Left lung (tissue), 10 donors: ENCODE measurements around the gene FBXL2. TPM values are rescaled to one million over a fixed set of nuclear protein-coding genes. Genes with fewer than 3 reads are reported as not detected.

ENCODE experiments used
- ATAC-seq: fragments of 200-7000 bp; cut with Tn5 transposase; one replicate; pipeline ENCODE4 v1.9.1; 2020; ENCODE audit warnings: moderate library complexity
- DNase-seq, 4 donors: peaks; one replicate each; pipeline ENCODE4 v3.0.0-alpha.2; 2013 to 2020
- H3K27ac ChIP-seq, 2 donors: fragments of 200-600 bp; sonication (generic) in 1 of 2; one replicate each; pipeline versions ENCODE4 v1.5.0 to v1.8.0; 2020 to 2021
- H3K27me3 ChIP-seq, 2 donors: fragments of 200-600 bp; sonication (generic) in 1 of 2; one replicate each; pipeline versions ENCODE4 v1.5.0 to v1.8.0; 2020 to 2021
- H3K36me3 ChIP-seq, 2 donors: fragments of 200-600 bp; sonication (generic) in 1 of 2; one replicate each; pipeline versions ENCODE4 v1.5.0 to v1.8.0; 2020 to 2021
- H3K4me1 ChIP-seq, 2 donors: fragments of 200-600 bp; one replicate each; pipeline ENCODE4 v1.8.0; 2021
- H3K4me3 ChIP-seq, 2 donors: fragments of 200-600 bp; sonication (generic) in 1 of 2; one replicate each; pipeline versions ENCODE4 v1.5.0 to v1.8.0; 2020 to 2021; ENCODE audit warnings: mild to moderate bottlenecking in 1 of 2
- H3K9me3 ChIP-seq, 2 donors: fragments of 200-600 bp; sonication (generic) in 1 of 2; one replicate each; pipeline versions ENCODE4 v1.5.0 to v1.8.0; 2020 to 2021
- intact Hi-C, 2 donors: fragments of 100-400 bp; cut with DNase I; formaldehyde crosslinking; loops; one replicate each; pipeline versions ENCODE4 v1.11.2 to v1.14.2; 2022
- polyA plus RNA-seq, 6 donors: library from polyadenylated mRNA; unstranded; fragments of 120-200 nt; gene quantifications; one replicate each; pipeline ENCODE4 v1.2.1, GENCODE V29; 2013; ENCODE audit not compliant: insufficient read length in 6 of 6
- total RNA-seq, 2 donors: library from RNA; stranded (reverse); fragmentation: NEBNext Ultra II Directional; extraction: Animal tissue kit (Norgen Biotek cat#: 25700); gene quantifications; one replicate each; pipeline ENCODE4 v1.2.1, GENCODE V29; 2021
- TF ChIP-seq, protein P1 (sequence below), 2 donors: fragments of 200-600 bp; sonication (generic) in 1 of 2; IDR thresholded peaks; one replicate each; pipeline versions ENCODE4 v1.5.0 to v1.8.0; 2021; ENCODE audit warnings: antibody characterized with exemption in 2 of 2
- donor health status: DM: no; HTN: yes; CAD: no.
- donor health status: DM: no; HTN: no; CAD: no.

FBXL2 gene
- total and polyA plus RNA-seq, 8 donors = 7.5 to 35.7 (median 29.9) TPM

GRCh38 chr3:33233884-33234283 lies 43.4 kb upstream of the FBXL2 start:
- H3K9me3 ChIP-seq = no peaks in the 10 kb centered on the region
- H3K27ac ChIP-seq = no peak overlapping the region
- intact Hi-C loops = no loop called here
- H3K4me1 ChIP-seq = peaks cover 0 to 5% of the 10 kb centered on the region in 2 donors
- no peak for DNase-seq
- TF ChIP-seq, protein P1, sequence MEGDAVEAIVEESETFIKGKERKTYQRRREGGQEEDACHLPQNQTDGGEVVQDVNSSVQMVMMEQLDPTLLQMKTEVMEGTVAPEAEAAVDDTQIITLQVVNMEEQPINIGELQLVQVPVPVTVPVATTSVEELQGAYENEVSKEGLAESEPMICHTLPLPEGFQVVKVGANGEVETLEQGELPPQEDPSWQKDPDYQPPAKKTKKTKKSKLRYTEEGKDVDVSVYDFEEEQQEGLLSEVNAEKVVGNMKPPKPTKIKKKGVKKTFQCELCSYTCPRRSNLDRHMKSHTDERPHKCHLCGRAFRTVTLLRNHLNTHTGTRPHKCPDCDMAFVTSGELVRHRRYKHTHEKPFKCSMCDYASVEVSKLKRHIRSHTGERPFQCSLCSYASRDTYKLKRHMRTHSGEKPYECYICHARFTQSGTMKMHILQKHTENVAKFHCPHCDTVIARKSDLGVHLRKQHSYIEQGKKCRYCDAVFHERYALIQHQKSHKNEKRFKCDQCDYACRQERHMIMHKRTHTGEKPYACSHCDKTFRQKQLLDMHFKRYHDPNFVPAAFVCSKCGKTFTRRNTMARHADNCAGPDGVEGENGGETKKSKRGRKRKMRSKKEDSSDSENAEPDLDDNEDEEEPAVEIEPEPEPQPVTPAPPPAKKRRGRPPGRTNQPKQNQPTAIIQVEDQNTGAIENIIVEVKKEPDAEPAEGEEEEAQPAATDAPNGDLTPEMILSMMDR (IDR thresholded peaks at IDR 0.05) = no peak
- no peak overlapping the region for H3K4me3 ChIP-seq
- H3K36me3 ChIP-seq = no peaks in the 10 kb centered on the region
- no peak for ATAC-seq
- H3K27me3 ChIP-seq = no peaks in the 10 kb centered on the region

GRCh38 chr3:33236005-33236404 lies 41.2 kb upstream of the FBXL2 start:
- Histone ChIP-seq H3K4me1 (peaks cover 0 to 5% of the 10 kb centered on the region in 2 donors), H3K9me3 (no peaks in the 10 kb centered on the region), H3K4me3 (no peak overlapping the region), H3K27me3 (no peaks in the 10 kb centered on the region), H3K36me3 (no peaks in the 10 kb centered on the region), H3K27ac (no peak overlapping the region)
- ATAC-seq (no peak), DNase-seq (no peak)
- intact Hi-C loops = no loop called here
- TF ChIP-seq, protein P1 (IDR thresholded peaks at IDR 0.05) = no peak

GRCh38 chr3:33237439-33237838 lies 39.8 kb upstream of the FBXL2 start:
- Histone ChIP-seq H3K27me3 (no peaks in the 10 kb centered on the region), H3K36me3 (no peaks in the 10 kb centered on the region), H3K4me1 (no peaks in the 10 kb centered on the region), H3K9me3 (no peaks in the 10 kb centered on the region), H3K4me3 (no peak overlapping the region), H3K27ac (no peak overlapping the region)
- DNase-seq (no peak), ATAC-seq (no peak)
- TF ChIP-seq, protein P1 (IDR thresholded peaks at IDR 0.05) = no peak
- intact Hi-C loops = no loop called here

- Histone ChIP-seq H3K9me3 (no peaks in the 10 kb centered on the region), H3K27me3 (no peaks in the 10 kb centered on the region), H3K27ac (no peak overlapping the region), H3K36me3 (no peaks in the 10 kb centered on the region), H3K4me3 (no peak overlapping the region), H3K4me1 (no peaks in the 10 kb centered on the region)
- TF ChIP-seq, protein P1 (IDR thresholded peaks at IDR 0.05) = no peak
- ATAC-seq (no peak), DNase-seq (no peak)
- intact Hi-C loops = no loop called here
Measured at GRCh38 chr3:33238923-33239322, 38.3 kb upstream of the FBXL2 start.

DNA sequence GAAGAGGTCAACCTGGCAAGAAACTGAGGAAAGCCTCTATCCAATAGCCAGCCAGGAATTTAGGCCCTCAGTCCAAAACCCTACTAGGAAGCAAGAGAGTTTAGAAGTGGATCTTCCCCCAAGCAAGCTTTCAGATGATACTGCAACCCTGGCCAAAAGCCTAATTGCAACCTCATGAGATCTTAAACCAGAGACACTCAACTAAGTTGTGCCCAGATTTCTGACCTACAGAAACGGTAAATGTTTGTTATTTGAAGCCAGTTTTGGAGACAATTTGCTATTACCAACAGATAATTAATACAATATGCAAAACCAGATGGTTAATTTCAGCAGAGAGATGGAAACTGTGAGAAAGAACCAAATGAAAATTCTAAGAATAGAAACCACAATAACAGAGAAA lies 37.0 kb upstream of the FBXL2 start:
- Histone ChIP-seq H3K27ac (no peak overlapping the region), H3K36me3 (no peaks in the 10 kb centered on the region), H3K4me3 (no peak overlapping the region), H3K9me3 (no peaks in the 10 kb centered on the region), H3K27me3 (no peaks in the 10 kb centered on the region), H3K4me1 (no peaks in the 10 kb centered on the region)
- intact Hi-C loops = no loop called here
- TF ChIP-seq, protein P1 (IDR thresholded peaks at IDR 0.05) = no peak
- ATAC-seq = no peak
- no peak for DNase-seq
